Mesothelial cell of epicardium (in vitro differentiated cells): ENCODE data around the gene HIVEP3. TPM values are rescaled to one million over a fixed set of nuclear protein-coding genes. Genes with fewer than 3 reads are reported as not detected.

Source experiments
- DNase-seq, 2 experiments: peaks; one replicate each; pipeline ENCODE4 v3.0.0; 2021; ENCODE audit warnings: low spot score in 2 of 2; ENCODE audit not compliant: unreplicated experiment in 2 of 2
- H3K27ac Mint-ChIP-seq: 2 replicates; pipeline ENCODE4 v1.8.0; 2021; ENCODE audit warnings: mixed read lengths
- H3K27me3 Mint-ChIP-seq: 2 replicates; pipeline ENCODE4 v1.8.0; 2021; ENCODE audit warnings: low read depth, mixed read lengths
- H3K36me3 Mint-ChIP-seq: 2 replicates; pipeline ENCODE4 v1.8.0; 2021; ENCODE audit warnings: mixed read lengths
- H3K4me1 Mint-ChIP-seq: 2 replicates; pipeline ENCODE4 v1.8.0; 2021; ENCODE audit warnings: mixed read lengths
- H3K4me3 Mint-ChIP-seq: 2 replicates; pipeline ENCODE4 v1.8.0; 2021; ENCODE audit warnings: mild to moderate bottlenecking, moderate library complexity, mixed read lengths
- H3K9me3 Mint-ChIP-seq: 2 replicates; pipeline ENCODE4 v1.8.0; 2021; ENCODE audit warnings: mixed read lengths
- total RNA-seq: library from RNA; stranded (reverse); gene quantifications from 3 replicates; pipeline ENCODE4 v1.2.1, GENCODE V29; 2021
- TF ChIP-seq, protein P1 (sequence below): fragments of 200-600 bp; sonication (generic); IDR thresholded peaks from one replicate; pipeline ENCODE4 v1.5.0; 2021; ENCODE audit warnings: antibody characterized with exemption; ENCODE audit not compliant: unreplicated experiment

Gene HIVEP3
- total RNA-seq, 1 donor from 2014 or later, result 8.9 TPM

DNA sequence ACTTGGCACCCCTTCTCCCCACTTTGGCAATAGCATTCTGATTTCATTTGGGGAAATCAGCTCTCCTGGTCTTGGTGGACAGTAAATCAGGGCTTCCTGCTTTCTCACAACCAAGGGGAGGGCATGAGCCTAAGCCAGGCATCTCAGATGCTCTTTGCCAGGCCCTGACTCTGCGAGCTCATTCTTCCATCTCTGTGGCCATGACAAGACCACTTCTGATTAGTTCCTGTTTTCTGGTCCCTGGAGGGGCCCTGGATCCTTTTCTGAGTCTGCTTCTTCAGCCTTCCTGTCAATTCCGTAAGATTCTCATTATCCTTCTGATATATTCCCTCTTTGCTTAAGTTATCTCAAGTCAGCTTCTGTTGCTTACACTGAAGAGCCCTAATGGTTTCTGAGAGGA lies 210.4 kb downstream of the HIVEP3 start:
- Mint-ChIP-seq H3K27ac (no peak overlapping the region), H3K4me3 (no peak overlapping the region), H3K36me3 (no peaks in the 10 kb centered on the region), H3K9me3 (no peaks in the 10 kb centered on the region), H3K4me1 (peaks cover 6% of the 10 kb centered on the region), H3K27me3 (no peaks in the 10 kb centered on the region)
- TF ChIP-seq, protein P1, sequence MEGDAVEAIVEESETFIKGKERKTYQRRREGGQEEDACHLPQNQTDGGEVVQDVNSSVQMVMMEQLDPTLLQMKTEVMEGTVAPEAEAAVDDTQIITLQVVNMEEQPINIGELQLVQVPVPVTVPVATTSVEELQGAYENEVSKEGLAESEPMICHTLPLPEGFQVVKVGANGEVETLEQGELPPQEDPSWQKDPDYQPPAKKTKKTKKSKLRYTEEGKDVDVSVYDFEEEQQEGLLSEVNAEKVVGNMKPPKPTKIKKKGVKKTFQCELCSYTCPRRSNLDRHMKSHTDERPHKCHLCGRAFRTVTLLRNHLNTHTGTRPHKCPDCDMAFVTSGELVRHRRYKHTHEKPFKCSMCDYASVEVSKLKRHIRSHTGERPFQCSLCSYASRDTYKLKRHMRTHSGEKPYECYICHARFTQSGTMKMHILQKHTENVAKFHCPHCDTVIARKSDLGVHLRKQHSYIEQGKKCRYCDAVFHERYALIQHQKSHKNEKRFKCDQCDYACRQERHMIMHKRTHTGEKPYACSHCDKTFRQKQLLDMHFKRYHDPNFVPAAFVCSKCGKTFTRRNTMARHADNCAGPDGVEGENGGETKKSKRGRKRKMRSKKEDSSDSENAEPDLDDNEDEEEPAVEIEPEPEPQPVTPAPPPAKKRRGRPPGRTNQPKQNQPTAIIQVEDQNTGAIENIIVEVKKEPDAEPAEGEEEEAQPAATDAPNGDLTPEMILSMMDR, result no peak
- DNase-seq, result no peak

DNA sequence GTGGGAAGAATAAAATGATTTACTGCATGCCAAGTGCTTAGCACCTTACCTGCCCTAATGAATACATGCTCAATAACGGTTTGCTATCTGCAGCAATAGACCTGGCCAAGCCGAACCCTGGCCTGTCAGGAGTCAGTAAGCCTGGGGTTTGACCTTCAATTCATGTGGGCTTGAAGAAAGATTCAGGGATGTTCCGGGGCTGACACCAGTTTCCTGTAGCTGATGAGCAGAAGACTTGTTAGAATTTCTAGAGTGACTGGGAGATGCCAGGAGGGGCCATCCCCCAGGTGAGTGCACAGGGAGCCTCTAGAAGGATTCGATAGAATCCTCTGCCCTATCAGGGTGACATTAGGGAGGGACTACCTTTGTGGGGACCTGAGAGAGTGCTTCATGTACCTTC lies 210.9 kb downstream of the HIVEP3 start:
- H3K27me3 Mint-ChIP-seq, result no peaks in the 10 kb centered on the region
- H3K4me3 Mint-ChIP-seq, result no peak overlapping the region
- H3K36me3 Mint-ChIP-seq, result no peaks in the 10 kb centered on the region
- H3K4me1 Mint-ChIP-seq, result peaks cover 3% of the 10 kb centered on the region
- no peak overlapping the region for H3K27ac Mint-ChIP-seq
- TF ChIP-seq, protein P1, result no peak
- DNase-seq, result no peak
- H3K9me3 Mint-ChIP-seq, result no peaks in the 10 kb centered on the region

DNA sequence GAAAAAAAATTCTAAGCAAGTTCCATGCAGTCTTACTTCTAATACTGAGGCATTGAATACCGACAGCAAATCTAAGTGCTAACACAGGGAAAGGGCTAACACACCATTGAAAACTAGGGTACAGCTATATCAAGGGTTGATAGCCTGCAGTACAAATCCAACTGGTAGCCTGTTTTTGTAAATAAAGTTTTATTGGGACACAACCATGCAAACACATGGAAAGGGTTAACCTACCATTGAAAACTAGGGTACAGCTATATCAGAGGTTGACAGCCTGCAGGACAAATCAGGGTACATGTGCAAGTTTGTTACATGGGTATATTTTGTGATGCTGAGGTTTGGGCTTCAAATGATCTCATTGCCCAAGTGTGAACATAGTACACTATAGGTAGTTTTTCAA lies 212.9 kb downstream of the HIVEP3 start:
- Mint-ChIP-seq H3K9me3 (no peaks in the 10 kb centered on the region), H3K4me1 (no peaks in the 10 kb centered on the region), H3K4me3 (no peak overlapping the region), H3K27ac (no peak overlapping the region), H3K27me3 (no peaks in the 10 kb centered on the region), H3K36me3 (no peaks in the 10 kb centered on the region)
- TF ChIP-seq, protein P1, result no peak
- DNase-seq, result no peak

DNA sequence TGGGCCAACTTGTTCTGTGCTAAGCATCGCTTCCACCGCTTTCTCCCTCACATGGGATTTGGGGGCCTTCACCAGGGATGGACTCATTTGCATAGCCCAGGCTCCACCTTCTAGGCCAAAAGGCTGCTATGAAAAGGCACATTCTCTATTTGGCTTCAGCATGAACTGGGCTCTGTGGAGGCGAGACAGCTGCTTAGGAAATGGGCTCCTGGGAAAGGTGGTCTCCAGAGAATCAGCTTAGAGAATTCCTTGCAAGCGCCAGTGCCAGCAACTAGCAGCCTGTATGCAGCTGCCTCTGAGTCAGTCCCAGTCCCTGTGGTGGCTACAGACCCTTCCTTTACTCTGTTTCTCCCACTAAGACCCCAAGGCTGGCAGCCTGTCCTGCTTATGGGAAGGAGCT lies 214.5 kb downstream of the HIVEP3 start:
- H3K36me3 Mint-ChIP-seq, result no peaks in the 10 kb centered on the region
- H3K4me1 Mint-ChIP-seq, result no peaks in the 10 kb centered on the region
- H3K9me3 Mint-ChIP-seq, result no peaks in the 10 kb centered on the region
- no peak overlapping the region for H3K27ac Mint-ChIP-seq
- TF ChIP-seq, protein P1, result no peak
- no peak overlapping the region for H3K4me3 Mint-ChIP-seq
- DNase-seq, result no peak
- no peaks in the 10 kb centered on the region for H3K27me3 Mint-ChIP-seq

DNA sequence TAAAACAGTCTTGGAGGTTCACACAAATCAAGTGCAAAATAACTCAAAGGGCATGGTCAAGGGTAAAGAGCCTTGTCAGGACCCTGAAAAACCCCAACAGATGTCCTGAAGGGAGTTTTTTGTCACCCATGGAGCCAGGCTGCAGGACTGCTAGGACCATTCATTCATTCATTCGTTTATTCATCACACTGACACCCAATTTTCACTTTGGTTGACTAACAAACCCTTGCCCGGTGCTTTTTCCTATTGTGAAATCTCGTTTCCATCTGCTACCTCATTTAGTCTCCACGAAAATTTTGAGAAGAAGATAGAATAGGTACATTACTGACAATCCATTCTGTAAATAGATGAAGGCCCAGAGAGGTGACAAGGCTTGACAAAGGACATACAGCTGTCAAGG lies 216.0 kb downstream of the HIVEP3 start:
- TF ChIP-seq, protein P1, result no peak
- Mint-ChIP-seq H3K36me3 (no peaks in the 10 kb centered on the region), H3K4me3 (no peak overlapping the region), H3K9me3 (no peaks in the 10 kb centered on the region), H3K4me1 (no peaks in the 10 kb centered on the region), H3K27me3 (no peaks in the 10 kb centered on the region), H3K27ac (no peak overlapping the region)
- no peak for DNase-seq

DNA sequence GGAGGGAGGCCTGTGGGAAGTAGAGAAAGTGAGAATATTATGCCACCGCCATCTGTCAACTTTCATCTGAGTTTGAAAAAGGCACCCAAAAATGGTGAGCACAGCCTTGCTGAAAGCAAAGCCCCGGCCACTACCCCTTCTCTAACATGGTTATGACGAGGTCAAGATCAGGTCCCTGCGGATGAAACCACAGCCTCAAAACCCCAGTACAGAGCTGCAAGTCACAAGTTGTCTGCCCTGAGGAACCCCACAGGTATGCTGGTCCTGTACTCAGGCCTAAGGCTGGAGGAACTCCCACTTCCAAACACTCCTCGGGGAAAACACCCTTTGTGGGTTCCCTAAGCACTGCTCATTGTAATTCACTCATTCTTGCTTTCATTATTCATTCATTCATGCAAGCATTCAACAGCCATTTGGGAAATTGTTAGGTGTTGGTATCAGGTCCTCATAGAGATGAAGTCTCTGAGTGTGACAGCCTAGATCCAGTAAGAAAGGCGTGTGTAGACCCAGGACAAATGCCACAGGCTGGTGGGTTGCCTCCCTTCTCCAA lies 217.7 kb downstream of the HIVEP3 start:
- no peaks in the 10 kb centered on the region for H3K27me3 Mint-ChIP-seq
- no peaks in the 10 kb centered on the region for H3K4me1 Mint-ChIP-seq
- H3K9me3 Mint-ChIP-seq, result no peaks in the 10 kb centered on the region
- no peak overlapping the region for H3K4me3 Mint-ChIP-seq
- H3K36me3 Mint-ChIP-seq, result no peaks in the 10 kb centered on the region
- TF ChIP-seq, protein P1, result no peak
- no peak for DNase-seq
- H3K27ac Mint-ChIP-seq, result no peak overlapping the region
